HCT116 (cell line): Measurements from ENCODE around the gene PBLD.

ENCODE experiments used
- CTCF ChIP-seq, 3 experiments: fragments of 200-600 bp in 1 of 3; sonication (generic) in 1 of 3; IDR thresholded peaks in 2 of 3; conservative IDR thresholded peaks in 1 of 3; 2 replicates each; pipeline ENCODE4 v1.5.1; 2012 to 2017; ENCODE audit warnings: low read depth in 2 of 3, low read length in 2 of 3, antibody characterized with exemption in 1 of 3, borderline replicate concordance in 1 of 3, control low read depth in 1 of 3, mild to moderate bottlenecking in 1 of 3, mixed read lengths in 1 of 3, mixed run types in 1 of 3, moderate library complexity in 1 of 3; ENCODE audit not compliant: insufficient read depth in 1 of 3
- ELF1 ChIP-seq: IDR thresholded peaks from 2 replicates; pipeline ENCODE4 v1.6.1; 2012; ENCODE audit warnings: low read depth, borderline replicate concordance
- EZH2phosphoT487 ChIP-seq: fragments of 200-600 bp; IDR thresholded peaks from 2 replicates; pipeline ENCODE4 v1.6.1; 2018; ENCODE audit warnings: antibody characterized with exemption, borderline replicate concordance
- FOSL1 ChIP-seq: IDR thresholded peaks from 2 replicates; pipeline ENCODE4 v1.6.1; 2012; ENCODE audit warnings: low read depth
- POLR2A ChIP-seq: IDR thresholded peaks from 2 replicates; pipeline ENCODE4 v1.7.0; 2011; ENCODE audit warnings: borderline replicate concordance; ENCODE audit not compliant: insufficient read depth, insufficient read length; ENCODE audit errors: extremely low read depth
- POLR2AphosphoS5 ChIP-seq: IDR thresholded peaks from 2 replicates; pipeline ENCODE4 v1.6.1; 2011; ENCODE audit warnings: mild to moderate bottlenecking, low read depth, low read length, moderate library complexity
- SIN3A ChIP-seq: IDR thresholded peaks from 2 replicates; pipeline ENCODE4 v1.6.1; 2012; ENCODE audit warnings: low read depth
- SRF ChIP-seq: IDR thresholded peaks from 2 replicates; pipeline ENCODE4 v1.6.1; 2012; ENCODE audit warnings: low read depth
- ZFX ChIP-seq: fragments of 450-650 bp; IDR thresholded peaks from 2 replicates; pipeline ENCODE4 v1.6.1; 2017

GRCh38 chr10:68288717-68289116 is 44.0 kb downstream of the PBLD start:
- no peak for TF ChIP-seq FOSL1
- TF ChIP-seq CTCF (IDR thresholded peaks at IDR 0.05 in 2 of 3, conservative IDR thresholded peaks at IDR 0.05 in 1 of 3; ENCODE audit: borderline replicate concordance in 1 of 3, insufficient read depth in 1 of 3, low read depth in 2 of 3, low read length in 2 of 3) = no peak
- no peak for TF ChIP-seq SIN3A
- TF ChIP-seq ELF1 = no peak
- TF ChIP-seq POLR2A = no peak
- TF ChIP-seq SRF = no peak
- no peak for TF ChIP-seq EZH2phosphoT487
- TF ChIP-seq ZFX = no peak
- TF ChIP-seq POLR2AphosphoS5 = no peak
